HEK293 (cell line): Measurements from ENCODE around the gene GAS7.

ENCODE experiments used
- CTCF ChIA-PET: fragments of 350-600 bp; formaldehyde crosslinking; extraction: SDS; loops from one replicate; lab custom pipeline; 2021; ENCODE audit warnings: antibody characterized with exemption; lab: Yijun Ruan, JAX
- POLR2A ChIA-PET: fragments of 300-600 bp; formaldehyde crosslinking; extraction: SDS; loops from one replicate; lab custom pipeline; 2020; ENCODE audit warnings: antibody characterized with exemption, inconsistent platforms; lab: Yijun Ruan, JAX
- H3K27ac ChIP-seq: fragments of 200-500 bp; sonication (Bioruptor generic); 2 replicates; pipeline ENCODE4 v1.5.1; 2014; ENCODE audit warnings: low read depth, low read length, control low read depth, inconsistent platforms; ENCODE audit errors: extremely low read depth
- H3K36me3 ChIP-seq, 2 experiments: fragments of 200-500 bp in 1 of 2; sonication (Bioruptor generic) in 1 of 2; 1 replicate in 1 of 2; 2 replicates in 1 of 2; pipeline ENCODE4 v1.5.1; 2014 to 2017; ENCODE audit warnings: inconsistent platforms in 2 of 2, low read length in 2 of 2; ENCODE audit not compliant: control insufficient read depth in 2 of 2, insufficient read depth in 1 of 2
- H3K4me1 ChIP-seq: fragments of 200-500 bp; sonication (Bioruptor generic); 2 replicates; pipeline ENCODE4 v1.5.1; 2014; ENCODE audit warnings: mild to moderate bottlenecking, low read length, inconsistent platforms; ENCODE audit not compliant: control insufficient read depth, insufficient read depth
- H3K4me3 ChIP-seq: 2 replicates; pipeline ENCODE4 v1.5.1; 2011; ENCODE audit warnings: low read depth, mild to moderate bottlenecking, control low read depth, low read length, moderate library complexity
- H3K9me3 ChIP-seq: fragments of 200-500 bp; sonication (Bioruptor generic); 2 replicates; pipeline ENCODE4 v1.5.1; 2014; ENCODE audit warnings: low read depth, low read length, inconsistent platforms; ENCODE audit not compliant: control insufficient read depth, insufficient read depth
- FEZF1 ChIP-seq: fragments of 450-650 bp; formaldehyde crosslinking; IDR thresholded peaks from 2 replicates; pipeline ENCODE4 v1.5.1; 2016; ENCODE audit warnings: missing biosample characterization, missing genetic modification characterization
- KLF10 ChIP-seq: fragments of 450-650 bp; IDR thresholded peaks from 2 replicates; pipeline ENCODE4 v1.5.1; 2018; ENCODE audit warnings: missing biosample characterization, mild to moderate bottlenecking, missing genetic modification characterization
- KLF8 ChIP-seq: fragments of 450-650 bp; formaldehyde crosslinking; IDR thresholded peaks from 2 replicates; pipeline ENCODE4 v1.5.1; 2016; ENCODE audit warnings: missing biosample characterization, missing genetic modification characterization
- SCRT2 ChIP-seq: fragments of 450-650 bp; formaldehyde crosslinking; IDR thresholded peaks from 2 replicates; pipeline ENCODE4 v1.5.1; 2016; ENCODE audit warnings: missing biosample characterization, missing genetic modification characterization
- TRIM28 ChIP-seq: IDR thresholded peaks from 2 replicates; pipeline ENCODE4 v1.6.1; 2011; ENCODE audit warnings: low read length, control low read depth, borderline replicate concordance
- ZBTB48 ChIP-seq: fragments of 450-650 bp; formaldehyde crosslinking; IDR thresholded peaks from 2 replicates; pipeline ENCODE4 v1.5.1; 2016; ENCODE audit warnings: missing biosample characterization, missing genetic modification characterization
- ZBTB8A ChIP-seq: fragments of 450-650 bp; formaldehyde crosslinking; IDR thresholded peaks from 2 replicates; pipeline ENCODE4 v1.5.1; 2016; ENCODE audit warnings: missing biosample characterization, missing genetic modification characterization
- ZFP69B ChIP-seq: fragments of 450-650 bp; formaldehyde crosslinking; IDR thresholded peaks from 2 replicates; pipeline ENCODE4 v1.5.1; 2016; ENCODE audit warnings: missing biosample characterization, missing genetic modification characterization
- ZNF146 ChIP-seq: fragments of 450-650 bp; formaldehyde crosslinking; IDR thresholded peaks from 2 replicates; pipeline ENCODE4 v1.5.1; 2016; ENCODE audit warnings: missing biosample characterization, missing genetic modification characterization
- ZNF157 ChIP-seq: fragments of 450-650 bp; formaldehyde crosslinking; IDR thresholded peaks from 2 replicates; pipeline ENCODE4 v1.5.1; 2016; ENCODE audit warnings: missing biosample characterization, missing genetic modification characterization
- ZNF24 ChIP-seq: fragments of 450-650 bp; formaldehyde crosslinking; IDR thresholded peaks from 2 replicates; pipeline ENCODE4 v1.5.1; 2016; ENCODE audit warnings: missing biosample characterization, missing genetic modification characterization
- ZNF324 ChIP-seq: fragments of 450-650 bp; formaldehyde crosslinking; IDR thresholded peaks from 2 replicates; pipeline ENCODE4 v1.5.1; 2016; ENCODE audit warnings: missing biosample characterization, missing genetic modification characterization
- ZNF48 ChIP-seq: fragments of 450-650 bp; formaldehyde crosslinking; IDR thresholded peaks from 2 replicates; pipeline ENCODE4 v1.5.1; 2016; ENCODE audit warnings: missing biosample characterization, missing genetic modification characterization
- ZNF561 ChIP-seq: fragments of 450-650 bp; IDR thresholded peaks from 2 replicates; pipeline ENCODE4 v1.5.1; 2018; ENCODE audit warnings: missing biosample characterization, missing genetic modification characterization, borderline replicate concordance
- ZNF571 ChIP-seq: fragments of 450-650 bp; formaldehyde crosslinking; IDR thresholded peaks from 2 replicates; pipeline ENCODE4 v1.5.0; 2017; ENCODE audit warnings: missing biosample characterization, missing genetic modification characterization
- ZNF654 ChIP-seq: fragments of 450-650 bp; formaldehyde crosslinking; IDR thresholded peaks from 2 replicates; pipeline ENCODE4 v1.5.1; 2016; ENCODE audit warnings: low read depth, missing biosample characterization, missing genetic modification characterization
- ZNF664 ChIP-seq: fragments of 450-650 bp; formaldehyde crosslinking; IDR thresholded peaks from 2 replicates; pipeline ENCODE4 v1.5.1; 2016; ENCODE audit warnings: missing biosample characterization, missing genetic modification characterization
- ZNF76 ChIP-seq: fragments of 450-650 bp; formaldehyde crosslinking; IDR thresholded peaks from 2 replicates; pipeline ENCODE4; 2016; ENCODE audit warnings: low read depth, missing biosample characterization, missing genetic modification characterization, borderline replicate concordance
- TF ChIP-seq, protein P1 (sequence below): fragments of 450-650 bp; formaldehyde crosslinking; IDR thresholded peaks from 2 replicates; pipeline ENCODE4 v1.5.1; 2016; ENCODE audit warnings: missing biosample characterization, missing genetic modification characterization, low read depth
- TF ChIP-seq, protein P2 (sequence below): fragments of 450-650 bp; formaldehyde crosslinking; IDR thresholded peaks from 2 replicates; pipeline ENCODE4 v1.5.1; 2016; ENCODE audit warnings: missing biosample characterization, missing genetic modification characterization
- TF ChIP-seq, protein P3 (sequence below): fragments of 450-650 bp; formaldehyde crosslinking; IDR thresholded peaks from 2 replicates; pipeline ENCODE4 v1.5.1; 2017; ENCODE audit warnings: missing biosample characterization, missing genetic modification characterization
- TF ChIP-seq, protein P4 (sequence below): sonication (generic); formaldehyde crosslinking; IDR thresholded peaks from 2 replicates; pipeline ENCODE4 v1.8.1; 2022; ENCODE audit warnings: mild to moderate bottlenecking, moderate library complexity, missing genetic modification reagents
- TF ChIP-seq, protein P5 (sequence below): fragments of 450-650 bp; formaldehyde crosslinking; IDR thresholded peaks from 2 replicates; pipeline ENCODE4 v1.5.1; 2016; ENCODE audit warnings: missing biosample characterization, missing genetic modification characterization

Gene GAS7

DNA sequence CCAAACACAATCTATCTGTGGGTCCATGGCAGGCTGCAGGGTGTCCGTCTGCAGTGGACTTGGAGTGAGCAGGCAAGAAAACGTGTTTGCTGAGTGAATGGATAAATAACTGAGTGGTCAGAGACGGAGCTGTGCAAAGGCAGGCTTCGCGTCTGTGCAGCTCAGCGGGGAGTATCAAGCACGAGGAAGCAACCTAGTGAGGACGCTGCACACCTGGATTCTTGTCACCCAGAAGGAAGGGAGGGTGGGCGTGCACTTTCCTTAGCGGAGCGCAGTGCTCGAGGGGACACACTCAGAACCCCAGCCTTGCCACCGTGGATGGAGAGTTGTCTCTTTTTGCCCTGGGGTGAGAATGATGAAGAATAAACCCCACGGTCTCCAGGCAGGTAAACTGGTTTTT lies 291.8 kb downstream of the GAS7 start:
- H3K36me3 ChIP-seq: no peaks in the 10 kb centered on the region
- H3K4me1 ChIP-seq: no peaks in the 10 kb centered on the region
- no peak overlapping the region for H3K27ac ChIP-seq
- no peaks in the 10 kb centered on the region for H3K9me3 ChIP-seq
- ChIA-PET POLR2A (no interaction called here), CTCF (interaction anchor here (0.7 to 2.3 kb wide), 7 partner anchors 13 to 711 kb away, joined by 3 to 13 read pairs (median 4); no protein-coding TSS in a partner anchor)
- TF ChIP-seq, protein P1, sequence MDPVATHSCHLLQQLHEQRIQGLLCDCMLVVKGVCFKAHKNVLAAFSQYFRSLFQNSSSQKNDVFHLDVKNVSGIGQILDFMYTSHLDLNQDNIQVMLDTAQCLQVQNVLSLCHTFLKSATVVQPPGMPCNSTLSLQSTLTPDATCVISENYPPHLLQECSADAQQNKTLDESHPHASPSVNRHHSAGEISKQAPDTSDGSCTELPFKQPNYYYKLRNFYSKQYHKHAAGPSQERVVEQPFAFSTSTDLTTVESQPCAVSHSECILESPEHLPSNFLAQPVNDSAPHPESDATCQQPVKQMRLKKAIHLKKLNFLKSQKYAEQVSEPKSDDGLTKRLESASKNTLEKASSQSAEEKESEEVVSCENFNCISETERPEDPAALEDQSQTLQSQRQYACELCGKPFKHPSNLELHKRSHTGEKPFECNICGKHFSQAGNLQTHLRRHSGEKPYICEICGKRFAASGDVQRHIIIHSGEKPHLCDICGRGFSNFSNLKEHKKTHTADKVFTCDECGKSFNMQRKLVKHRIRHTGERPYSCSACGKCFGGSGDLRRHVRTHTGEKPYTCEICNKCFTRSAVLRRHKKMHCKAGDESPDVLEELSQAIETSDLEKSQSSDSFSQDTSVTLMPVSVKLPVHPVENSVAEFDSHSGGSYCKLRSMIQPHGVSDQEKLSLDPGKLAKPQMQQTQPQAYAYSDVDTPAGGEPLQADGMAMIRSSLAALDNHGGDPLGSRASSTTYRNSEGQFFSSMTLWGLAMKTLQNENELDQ (tag by site-specific recombination): no peak
- TF ChIP-seq ZNF48 (tag by site-specific recombination) (no peak), KLF8 (tag by site-specific recombination) (no peak), ZFP69B (tag by site-specific recombination) (no peak), ZNF324 (tag by site-specific recombination) (no peak)
- TF ChIP-seq, protein P2, sequence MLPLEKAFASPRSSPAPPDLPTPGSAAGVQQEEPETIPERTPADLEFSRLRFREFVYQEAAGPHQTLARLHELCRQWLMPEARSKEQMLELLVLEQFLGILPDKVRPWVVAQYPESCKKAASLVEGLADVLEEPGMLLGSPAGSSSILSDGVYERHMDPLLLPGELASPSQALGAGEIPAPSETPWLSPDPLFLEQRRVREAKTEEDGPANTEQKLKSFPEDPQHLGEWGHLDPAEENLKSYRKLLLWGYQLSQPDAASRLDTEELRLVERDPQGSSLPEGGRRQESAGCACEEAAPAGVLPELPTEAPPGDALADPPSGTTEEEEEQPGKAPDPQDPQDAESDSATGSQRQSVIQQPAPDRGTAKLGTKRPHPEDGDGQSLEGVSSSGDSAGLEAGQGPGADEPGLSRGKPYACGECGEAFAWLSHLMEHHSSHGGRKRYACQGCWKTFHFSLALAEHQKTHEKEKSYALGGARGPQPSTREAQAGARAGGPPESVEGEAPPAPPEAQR: no peak
- TF ChIP-seq, protein P3, sequence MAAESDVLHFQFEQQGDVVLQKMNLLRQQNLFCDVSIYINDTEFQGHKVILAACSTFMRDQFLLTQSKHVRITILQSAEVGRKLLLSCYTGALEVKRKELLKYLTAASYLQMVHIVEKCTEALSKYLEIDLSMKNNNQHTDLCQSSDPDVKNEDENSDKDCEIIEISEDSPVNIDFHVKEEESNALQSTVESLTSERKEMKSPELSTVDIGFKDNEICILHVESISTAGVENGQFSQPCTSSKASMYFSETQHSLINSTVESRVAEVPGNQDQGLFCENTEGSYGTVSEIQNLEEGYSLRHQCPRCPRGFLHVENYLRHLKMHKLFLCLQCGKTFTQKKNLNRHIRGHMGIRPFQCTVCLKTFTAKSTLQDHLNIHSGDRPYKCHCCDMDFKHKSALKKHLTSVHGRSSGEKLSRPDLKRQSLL (tag by site-specific recombination): no peak
- TF ChIP-seq, protein P4, sequence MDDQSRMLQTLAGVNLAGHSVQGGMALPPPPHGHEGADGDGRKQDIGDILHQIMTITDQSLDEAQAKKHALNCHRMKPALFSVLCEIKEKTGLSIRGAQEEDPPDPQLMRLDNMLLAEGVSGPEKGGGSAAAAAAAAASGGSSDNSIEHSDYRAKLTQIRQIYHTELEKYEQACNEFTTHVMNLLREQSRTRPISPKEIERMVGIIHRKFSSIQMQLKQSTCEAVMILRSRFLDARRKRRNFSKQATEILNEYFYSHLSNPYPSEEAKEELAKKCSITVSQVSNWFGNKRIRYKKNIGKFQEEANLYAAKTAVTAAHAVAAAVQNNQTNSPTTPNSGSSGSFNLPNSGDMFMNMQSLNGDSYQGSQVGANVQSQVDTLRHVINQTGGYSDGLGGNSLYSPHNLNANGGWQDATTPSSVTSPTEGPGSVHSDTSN (CRISPR knock-in tag): no peak
- H3K4me3 ChIP-seq: no peak overlapping the region

DNA sequence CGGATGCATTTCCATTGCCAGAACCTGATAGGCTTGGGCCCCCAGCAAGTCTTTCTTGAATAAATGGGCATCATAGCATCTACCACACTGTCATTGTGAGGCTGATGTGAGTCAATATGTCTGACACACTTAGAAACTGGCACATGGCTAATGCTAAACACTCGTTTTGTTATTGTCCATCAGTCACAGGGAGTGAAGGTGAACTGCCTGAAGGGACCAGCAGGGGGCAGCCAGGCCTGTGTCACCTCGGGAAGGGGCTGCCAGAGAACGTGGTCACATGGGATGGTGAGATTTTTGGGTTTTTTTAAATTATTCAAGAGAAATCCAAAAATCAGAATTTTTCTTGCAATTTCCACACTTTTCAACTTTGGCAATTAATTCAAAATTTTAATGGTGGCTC lies 292.5 kb downstream of the GAS7 start:
- CTCF ChIA-PET: interaction anchor here (0.6 to 2.3 kb wide), 11 partner anchors 13 to 712 kb away, joined by 3 to 13 read pairs (median 4); no protein-coding TSS in a partner anchor
- H3K4me3 ChIP-seq: no peak overlapping the region
- H3K27ac ChIP-seq: no peak overlapping the region
- H3K36me3 ChIP-seq: no peaks in the 10 kb centered on the region
- TF ChIP-seq, protein P1 (tag by site-specific recombination): no peak
- TF ChIP-seq ZNF654 (0 out of 2 replicates have a peak, but pooled peaks have one; percentile 4), FEZF1 (no peak), ZNF76 (tag by site-specific recombination) (no peak), ZBTB48 (tag by site-specific recombination) (no peak)
- TF ChIP-seq, all 188 proteins: peak for 1
- Histone ChIP-seq H3K9me3 (no peaks in the 10 kb centered on the region), H3K4me1 (no peaks in the 10 kb centered on the region)
- POLR2A ChIA-PET: no interaction called here

DNA sequence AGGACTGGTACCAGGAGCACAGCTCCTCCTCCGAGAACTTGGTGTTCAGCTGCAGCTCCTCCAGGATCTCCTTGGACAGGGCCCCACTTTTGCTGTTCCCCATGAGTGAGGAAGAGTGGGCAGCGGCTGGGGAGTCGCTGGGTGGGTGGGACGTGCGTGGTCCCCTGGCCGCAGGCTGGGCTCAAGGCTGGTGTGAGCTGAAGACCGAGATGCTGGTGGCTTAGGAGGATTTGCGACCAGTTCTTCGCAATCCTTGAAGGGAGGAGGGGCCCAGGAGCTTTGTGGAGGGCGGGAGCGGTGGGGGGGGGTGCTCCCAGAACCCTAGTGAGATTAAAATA lies 293.4 kb downstream of the GAS7 start, which contains the start of gene RCVRN:
RCVRN (minus strand) TSS at position 194 of the 338 bp plus-strand sequence; CDS start at position 103, 91 bp downstream.
- no peaks in the 10 kb centered on the region for H3K4me1 ChIP-seq
- no peaks in the 10 kb centered on the region for H3K36me3 ChIP-seq
- ChIA-PET POLR2A (interaction anchor here (0.7 kb wide), 1 partner anchor 12 kb away, joined by 7 read pairs; no protein-coding TSS in a partner anchor), CTCF (interaction anchor here (0.6 to 2.3 kb wide), 7 partner anchors 14 to 411 kb away, joined by 3 to 13 read pairs (median 3); no protein-coding TSS in a partner anchor)
- H3K4me3 ChIP-seq: no peak within 1 kb of the TSS
- H3K9me3 ChIP-seq: no peaks in the 10 kb centered on the region
- H3K27ac ChIP-seq: no peak within 1 kb of the TSS
- no peak for TF ChIP-seq SCRT2 (tag by site-specific recombination)
- TF ChIP-seq ZNF76 (tag by site-specific recombination): no peak
- no peak for TF ChIP-seq ZNF664
- no peak for TF ChIP-seq KLF10 (tag by site-specific recombination)
- TF ChIP-seq, protein P5, sequence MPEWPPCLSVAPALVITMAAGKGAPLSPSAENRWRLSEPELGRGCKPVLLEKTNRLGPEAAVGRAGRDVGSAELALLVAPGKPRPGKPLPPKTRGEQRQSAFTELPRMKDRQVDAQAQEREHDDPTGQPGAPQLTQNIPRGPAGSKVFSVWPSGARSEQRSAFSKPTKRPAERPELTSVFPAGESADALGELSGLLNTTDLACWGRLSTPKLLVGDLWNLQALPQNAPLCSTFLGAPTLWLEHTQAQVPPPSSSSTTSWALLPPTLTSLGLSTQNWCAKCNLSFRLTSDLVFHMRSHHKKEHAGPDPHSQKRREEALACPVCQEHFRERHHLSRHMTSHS (tag by site-specific recombination): no peak
- no peak for TF ChIP-seq TRIM28
- no peak for TF ChIP-seq ZNF24 (tag by site-specific recombination)
- TF ChIP-seq ZNF157: no peak
- TF ChIP-seq ZNF146 (tag by site-specific recombination): no peak
- TF ChIP-seq ZNF571 (tag by site-specific recombination): no peak
- no peak for TF ChIP-seq ZNF561 (tag by site-specific recombination)
- no peak for TF ChIP-seq ZBTB8A (tag by site-specific recombination)
